Naive thymus-derived CD4-positive, alpha-beta T cell (primary cell): ENCODE data around the gene ARL6IP6. TPM values are rescaled to one million over a fixed set of nuclear protein-coding genes. Genes with fewer than 3 reads are reported as not detected.
A peak's percentile ranks its signal among the peaks of the same experiment; 100 is the strongest.
"Not testable (repeated sequence)": the region's sequence is repeated elsewhere in the genome, so short reads cannot be mapped to it uniquely, and the experiment has no call there.

ENCODE experiments used
- ATAC-seq: fragments of 150-1000 bp; cut with Tn5 transposase; 2 replicates; pipeline ENCODE4 v1.10.0; 2021; ENCODE audit warnings: mild to moderate bottlenecking, moderate library complexity
- CTCF ChIA-PET: fragments of 350-600 bp; sonication (Branson Sonifier 250); formaldehyde crosslinking; loops from one replicate; lab custom pipeline; 2021; ENCODE audit warnings: antibody characterized with exemption; lab: Charles Lee
- POLR2A ChIA-PET: fragments of 350-600 bp; sonication (Branson Sonifier 250); formaldehyde crosslinking; loops from one replicate; lab custom pipeline; 2021; ENCODE audit warnings: antibody characterized with exemption, inconsistent platforms; lab: Charles Lee
- DNase-seq, 9 donors: peaks; one replicate each; pipeline versions ENCODE4 v3.0.0 to v3.0.0-alpha.2; 2020 to 2022; ENCODE audit warnings: mixed read lengths in 1 of 9
- H3K27ac ChIP-seq: one replicate; pipeline ENCODE4 v1.7.0; 2013; ENCODE audit warnings: mild to moderate bottlenecking, low read depth, low read length, moderate library complexity
- H3K27me3 ChIP-seq, 2 donors: one replicate each; pipeline ENCODE4 v1.7.0; 2013; ENCODE audit warnings: low read length in 2 of 2, mild to moderate bottlenecking in 2 of 2, moderate library complexity in 2 of 2; ENCODE audit not compliant: control insufficient read depth in 2 of 2, insufficient read depth in 2 of 2
- H3K36me3 ChIP-seq, 3 experiments: 1 replicate in 2 of 3; 2 replicates in 1 of 3; pipeline ENCODE4 v1.7.0; 2013; ENCODE audit warnings: low read length in 3 of 3, mild to moderate bottlenecking in 3 of 3, moderate library complexity in 1 of 3; ENCODE audit not compliant: insufficient read depth in 3 of 3, control insufficient read depth in 2 of 3
- H3K4me1 ChIP-seq, 2 donors: one replicate each; pipeline ENCODE4 v1.7.0; 2013; ENCODE audit warnings: low read length in 2 of 2, mild to moderate bottlenecking in 2 of 2, moderate library complexity in 1 of 2; ENCODE audit not compliant: control insufficient read depth in 2 of 2, insufficient read depth in 2 of 2
- H3K4me3 ChIP-seq: 2 replicates; pipeline ENCODE4 v1.7.0; 2013; ENCODE audit warnings: mild to moderate bottlenecking, low read length
- H3K9me3 ChIP-seq, 3 experiments: 1 replicate in 2 of 3; 2 replicates in 1 of 3; pipeline ENCODE4 v1.7.0; 2013; ENCODE audit warnings: low read length in 3 of 3; ENCODE audit not compliant: control insufficient read depth in 2 of 3
- H3K27ac Mint-ChIP-seq, 9 donors: one replicate each; pipeline ENCODE4 v1.8.0; 2020 to 2022; ENCODE audit warnings: mixed read lengths in 9 of 9, mild to moderate bottlenecking in 8 of 9, moderate library complexity in 5 of 9, inconsistent platforms in 2 of 9
- H3K27me3 Mint-ChIP-seq, 5 donors: one replicate each; pipeline ENCODE4 v1.8.0; 2021 to 2022; ENCODE audit warnings: mixed read lengths in 5 of 5, mild to moderate bottlenecking in 1 of 5
- H3K36me3 Mint-ChIP-seq, 5 donors: one replicate each; pipeline ENCODE4 v1.8.0; 2020 to 2022; ENCODE audit warnings: mixed read lengths in 5 of 5, mild to moderate bottlenecking in 3 of 5, inconsistent platforms in 1 of 5
- H3K4me1 Mint-ChIP-seq, 7 donors: one replicate each; pipeline ENCODE4 v1.8.0; 2020 to 2022; ENCODE audit warnings: mixed read lengths in 7 of 7, mild to moderate bottlenecking in 3 of 7, inconsistent platforms in 1 of 7
- H3K4me3 Mint-ChIP-seq, 10 donors: one replicate each; pipeline ENCODE4 v1.8.0; 2020 to 2022; ENCODE audit warnings: mild to moderate bottlenecking in 10 of 10, mixed read lengths in 10 of 10, moderate library complexity in 6 of 10, inconsistent platforms in 2 of 10
- H3K9me3 Mint-ChIP-seq, 11 donors: one replicate each; pipeline ENCODE4 v1.8.0; 2020 to 2022; ENCODE audit warnings: mixed read lengths in 11 of 11, mild to moderate bottlenecking in 4 of 11, inconsistent platforms in 1 of 11, moderate library complexity in 1 of 11
- intact Hi-C, 2 donors: fragments of 100-400 bp; cut with micrococcal nuclease; formaldehyde crosslinking; loops; one replicate each; pipeline ENCODE4 v1.15.1; 2023
- polyA plus RNA-seq, 2 donors: library from polyadenylated mRNA; unstranded; fragments of 300-500 nt; fragmentation: Illumina TruSeq; gene quantifications; one replicate each; pipeline ENCODE4 v1.2.3, GENCODE V29; 2021
- total RNA-seq, 6 experiments: library from RNA in 5 of 6; stranded (reverse) in 5 of 6; gene quantifications; 1 replicate in 5 of 6; 2 replicates in 1 of 6; pipeline ENCODE4 v1.2.3 and lab custom pipeline; 2021 to 2026

The ARL6IP6 gene
- total and polyA plus RNA-seq, 7 experiments from 2014 or later, result 10.2 to 43.6 (median 18.0) TPM

DNA sequence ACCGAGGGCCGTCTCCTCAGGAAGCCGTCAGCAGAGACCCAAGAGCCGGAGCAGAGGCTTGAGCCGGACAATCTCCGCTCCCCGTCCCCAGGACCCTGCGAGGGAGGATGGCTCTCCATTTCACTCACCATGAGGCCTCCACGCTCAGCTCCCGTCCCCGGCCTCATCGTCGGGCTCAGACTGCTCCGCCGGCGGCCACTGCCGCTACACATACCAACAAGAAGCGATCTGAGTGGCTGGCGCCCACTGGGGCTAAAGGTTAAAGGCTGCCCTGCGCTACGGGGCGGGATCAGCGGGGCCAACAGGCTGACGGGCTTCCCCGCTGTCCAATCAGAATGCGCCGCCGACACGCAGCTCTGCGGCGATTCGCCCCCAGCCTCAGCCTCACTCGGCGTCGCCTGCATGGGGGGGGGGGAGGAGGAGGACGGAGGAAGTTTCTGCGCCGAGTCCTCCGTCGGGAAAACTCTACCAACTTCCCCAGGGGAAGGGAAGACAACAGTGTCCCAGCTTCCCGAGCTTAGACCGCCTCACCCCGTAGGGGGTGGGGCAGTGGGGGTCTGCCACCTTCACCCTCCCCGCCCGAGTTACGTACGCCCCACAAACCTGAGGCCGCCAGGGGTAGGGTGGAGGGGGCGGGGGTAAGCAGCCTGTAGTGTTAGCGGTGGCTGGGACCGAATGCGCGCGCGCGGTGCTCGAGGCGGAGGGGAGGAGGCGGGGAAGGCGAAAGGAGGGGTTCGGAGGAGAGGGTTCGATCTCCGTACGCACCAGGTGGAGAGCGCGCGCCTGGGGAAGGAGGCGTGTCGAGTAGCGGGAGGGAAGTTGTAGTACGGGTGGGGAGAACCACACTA, 968 bp upstream of the ARL6IP6 start, which contains the start of gene PRPF40A:
Gene PRPF40A, minus strand, starts transcription at position 234 of the 848 bp plus-strand sequence. Its CDS starts 22 bp downstream, at position 212.
- CTCF ChIA-PET, result no interaction called here
- Histone ChIP-seq H3K27me3 (no peaks in the 10 kb centered on the region), H3K36me3 (peaks cover 0 to 20% (median 0%) of the 10 kb centered on the region in 3 experiments), H3K4me3 (peak within 1 kb of the TSS; percentile 98), H3K4me1 (peaks cover 21 to 35% of the 10 kb centered on the region in 2 donors), H3K27ac (peak within 1 kb of the TSS; percentile 93), H3K9me3 (no peaks in the 10 kb centered on the region)
- Mint-ChIP-seq H3K27me3 (no peaks in the 10 kb centered on the region), H3K9me3 (peaks cover 0 to 11% (median 0%) of the 10 kb centered on the region in 11 donors), H3K4me1 (peaks cover 47 to 84% (median 73%) of the 10 kb centered on the region in 7 donors), H3K36me3 (peaks cover 6 to 30% (median 19%) of the 10 kb centered on the region in 5 donors), H3K27ac (peak within 1 kb of the TSS; percentile 97 to 100 (median 99)), H3K4me3 (peak within 1 kb of the TSS; percentile 97 to 100 (median 99))
- POLR2A ChIA-PET, result interaction anchor here (0.9 to 2.6 kb wide), 13 partner anchors 9 to 1454 kb away, joined by 3 to 12 read pairs (median 4); partner anchors contain the start of gene STAM2
- ATAC-seq (peak; percentile 83), DNase-seq (peak; percentile 97 to 99 (median 98))
- intact Hi-C loops, result loop anchor here (1.0 to 10.0 kb wide), 16 partner anchors 13 to 1457 kb away; partner anchors contain the start of genes ARL5A (in 2 of the 2), NMI (in 2 of the 2), RBM43 (in 2 of the 2) and STAM2 (in 2 of the 2)

- H3K4me1 Mint-ChIP-seq, result peaks cover 43 to 76% (median 67%) of the 10 kb centered on the region in 7 donors
- Histone ChIP-seq H3K4me3 (peak overlapping the region; percentile 98), H3K36me3 (peaks cover 0 to 18% (median 0%) of the 10 kb centered on the region in 3 experiments), H3K4me1 (peaks cover 21 to 35% of the 10 kb centered on the region in 2 donors), H3K27me3 (no peaks in the 10 kb centered on the region), H3K9me3 (no peaks in the 10 kb centered on the region), H3K27ac (peak overlapping the region; percentile 93)
- ChIA-PET CTCF (no interaction called here), POLR2A (interaction anchor here (2.3 kb wide), 1 partner anchor 25 kb away, joined by 11 read pairs; no protein-coding TSS in a partner anchor)
- DNase-seq (no peak), ATAC-seq (no peak)
- peaks cover 0 to 11% (median 0%) of the 10 kb centered on the region in 11 donors for H3K9me3 Mint-ChIP-seq
- peak overlapping the region; percentile 97 to 100 (median 99) for H3K4me3 Mint-ChIP-seq
- H3K27ac Mint-ChIP-seq, result peak overlapping the region; percentile 97 to 100 (median 99)
- H3K27me3 Mint-ChIP-seq, result no peaks in the 10 kb centered on the region
- peaks cover 6 to 30% (median 10%) of the 10 kb centered on the region in 5 donors for H3K36me3 Mint-ChIP-seq
- intact Hi-C loops, result loop anchor here (1.0 to 10.0 kb wide), 10 partner anchors 11 to 1457 kb away; partner anchors contain the start of genes ARL5A (in 1 of the 2), NMI (in 1 of the 2) and RBM43 (in 1 of the 2)
Observed at GRCh38 chr2:152718909-152719645, 657 bp downstream of the ARL6IP6 start.

GRCh38 chr2:152720794-152721193, 2.4 kb downstream of the ARL6IP6 start:
- no peak overlapping the region for H3K4me3 ChIP-seq
- H3K9me3 ChIP-seq, result no peaks in the 10 kb centered on the region
- no peaks in the 10 kb centered on the region for H3K27me3 ChIP-seq
- POLR2A ChIA-PET, result interaction anchor here (1.2 kb wide), 1 partner anchor 9 kb away, joined by 3 read pairs; no protein-coding TSS in a partner anchor
- intact Hi-C loops, result no loop called here
- Mint-ChIP-seq H3K36me3 (peaks cover 3 to 29% (median 8%) of the 10 kb centered on the region in 5 donors), H3K9me3 (peaks cover 0 to 11% (median 0%) of the 10 kb centered on the region in 11 donors), H3K27me3 (no peaks in the 10 kb centered on the region), H3K4me3 (peak overlapping the region; percentile 39 to 100 (median 80)), H3K4me1 (peaks cover 37 to 60% (median 55%) of the 10 kb centered on the region in 7 donors), H3K27ac (peak overlapping the region in 2 of 9 donors; percentile 1 to 28)
- no peak for DNase-seq
- CTCF ChIA-PET, result interaction anchor here (1.0 to 1.4 kb wide), 2 partner anchors 10 to 21 kb away, joined by 3 to 4 read pairs; no protein-coding TSS in a partner anchor
- peaks cover 0 to 15% (median 0%) of the 10 kb centered on the region in 3 experiments for H3K36me3 ChIP-seq
- ATAC-seq, result no peak
- H3K27ac ChIP-seq, result no peak overlapping the region
- peaks cover 16 to 23% of the 10 kb centered on the region in 2 donors for H3K4me1 ChIP-seq

GRCh38 chr2:152722639-152723038, 4.2 kb downstream of the ARL6IP6 start:
- intact Hi-C loops, H3K27me3 Mint-ChIP-seq, H3K27ac Mint-ChIP-seq, H3K27ac ChIP-seq, H3K9me3 ChIP-seq, POLR2A ChIA-PET, DNase-seq, H3K4me3 ChIP-seq, H3K36me3 ChIP-seq, H3K9me3 Mint-ChIP-seq, ATAC-seq, H3K27me3 ChIP-seq: not testable (repeated sequence)
- Mint-ChIP-seq H3K4me3 (peak overlapping the region in 1 of 10 donors; percentile 41), H3K36me3 (peaks cover 0 to 17% (median 5%) of the 10 kb centered on the region in 5 donors), H3K4me1 (peaks cover 24 to 44% (median 40%) of the 10 kb centered on the region in 7 donors)
- peaks cover 11 to 15% of the 10 kb centered on the region in 2 donors for H3K4me1 ChIP-seq
- CTCF ChIA-PET, result interaction anchor here (0.9 kb wide), 1 partner anchor 20 kb away, joined by 4 read pairs; no protein-coding TSS in a partner anchor

DNA sequence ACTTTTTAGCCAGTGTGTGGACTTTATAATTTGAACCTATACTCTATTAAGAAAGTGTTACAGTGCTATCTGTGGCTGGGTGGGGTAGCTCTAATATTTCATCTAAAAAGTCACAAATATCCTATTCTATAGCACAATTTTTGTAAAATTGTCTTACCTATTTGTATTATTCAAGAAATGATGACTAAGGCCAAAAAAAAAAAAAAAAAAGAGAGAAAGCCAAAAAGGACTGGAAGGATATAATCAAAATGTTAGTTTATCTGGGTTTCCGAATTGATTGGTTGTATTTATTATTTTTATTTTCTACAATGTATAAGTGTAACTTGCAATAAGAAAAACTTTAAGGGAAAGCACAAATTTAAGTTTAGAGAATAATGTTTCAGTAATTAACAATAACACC, 5.5 kb downstream of the ARL6IP6 start:
- H3K9me3 ChIP-seq, result no peaks in the 10 kb centered on the region
- intact Hi-C loops, result no loop called here
- no peak overlapping the region for H3K27ac Mint-ChIP-seq
- no peaks in the 10 kb centered on the region for H3K27me3 Mint-ChIP-seq
- H3K4me3 ChIP-seq, result no peak overlapping the region
- H3K36me3 Mint-ChIP-seq, result peaks cover 0 to 17% (median 8%) of the 10 kb centered on the region in 5 donors
- ChIA-PET POLR2A (interaction anchor here (0.7 kb wide), 1 partner anchor 616 kb away, joined by 3 read pairs; no protein-coding TSS in a partner anchor), CTCF (no interaction called here)
- H3K36me3 ChIP-seq, result no peaks in the 10 kb centered on the region
- H3K4me1 Mint-ChIP-seq, result peaks cover 23 to 43% (median 39%) of the 10 kb centered on the region in 7 donors
- no peaks in the 10 kb centered on the region for H3K27me3 ChIP-seq
- DNase-seq (no peak), ATAC-seq (no peak)
- no peak overlapping the region for H3K27ac ChIP-seq
- H3K4me3 Mint-ChIP-seq, result no peak overlapping the region
- peaks cover 11 to 14% of the 10 kb centered on the region in 2 donors for H3K4me1 ChIP-seq
- no peaks in the 10 kb centered on the region for H3K9me3 Mint-ChIP-seq
